Measurements from ENCODE around the gene NCR2. TPM values are rescaled to one million over a fixed set of nuclear protein-coding genes. Genes with fewer than 3 reads are reported as not detected.

NCR2 gene
- total RNA-seq, 1 experiment from 2014 or later, result not detected

DNA sequence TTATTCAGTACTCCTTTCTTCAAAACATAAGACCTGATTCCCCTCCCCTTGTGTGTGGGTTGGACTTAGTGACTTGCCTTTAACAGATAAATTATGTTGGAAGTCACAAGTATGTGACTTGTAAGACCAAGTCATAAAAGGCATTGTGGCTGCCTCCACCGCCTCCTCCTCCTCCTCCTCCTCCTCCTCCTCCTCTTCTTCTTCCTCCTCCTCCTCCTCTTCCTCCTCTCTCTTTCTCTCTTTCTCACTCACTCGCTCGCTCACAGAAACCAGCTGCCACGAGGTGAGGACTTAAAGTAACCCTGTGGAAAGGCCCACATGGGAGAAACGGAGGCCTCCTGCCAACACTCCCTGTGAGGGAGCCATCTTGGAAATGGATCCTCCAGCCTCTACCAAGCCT lies 64.0 kb downstream of the NCR2 start:
- TF ChIP-seq ZNF416 (CRISPR knock-in tag; IDR thresholded peaks at IDR 0.05) (no peak), ELF4 (CRISPR knock-in tag; IDR thresholded peaks at IDR 0.05; ENCODE audit: low read depth) (no peak), OVOL2 (CRISPR knock-in tag; IDR thresholded peaks at IDR 0.05; ENCODE audit: borderline replicate concordance) (no peak), SMAD3 (CRISPR knock-in tag; IDR thresholded peaks at IDR 0.05; ENCODE audit: borderline replicate concordance) (no peak), JAZF1 (CRISPR knock-in tag; IDR thresholded peaks at IDR 0.05) (no peak), MYBL2 (CRISPR knock-in tag; IDR thresholded peaks at IDR 0.05) (no peak)
- TF ChIP-seq, protein P1, sequence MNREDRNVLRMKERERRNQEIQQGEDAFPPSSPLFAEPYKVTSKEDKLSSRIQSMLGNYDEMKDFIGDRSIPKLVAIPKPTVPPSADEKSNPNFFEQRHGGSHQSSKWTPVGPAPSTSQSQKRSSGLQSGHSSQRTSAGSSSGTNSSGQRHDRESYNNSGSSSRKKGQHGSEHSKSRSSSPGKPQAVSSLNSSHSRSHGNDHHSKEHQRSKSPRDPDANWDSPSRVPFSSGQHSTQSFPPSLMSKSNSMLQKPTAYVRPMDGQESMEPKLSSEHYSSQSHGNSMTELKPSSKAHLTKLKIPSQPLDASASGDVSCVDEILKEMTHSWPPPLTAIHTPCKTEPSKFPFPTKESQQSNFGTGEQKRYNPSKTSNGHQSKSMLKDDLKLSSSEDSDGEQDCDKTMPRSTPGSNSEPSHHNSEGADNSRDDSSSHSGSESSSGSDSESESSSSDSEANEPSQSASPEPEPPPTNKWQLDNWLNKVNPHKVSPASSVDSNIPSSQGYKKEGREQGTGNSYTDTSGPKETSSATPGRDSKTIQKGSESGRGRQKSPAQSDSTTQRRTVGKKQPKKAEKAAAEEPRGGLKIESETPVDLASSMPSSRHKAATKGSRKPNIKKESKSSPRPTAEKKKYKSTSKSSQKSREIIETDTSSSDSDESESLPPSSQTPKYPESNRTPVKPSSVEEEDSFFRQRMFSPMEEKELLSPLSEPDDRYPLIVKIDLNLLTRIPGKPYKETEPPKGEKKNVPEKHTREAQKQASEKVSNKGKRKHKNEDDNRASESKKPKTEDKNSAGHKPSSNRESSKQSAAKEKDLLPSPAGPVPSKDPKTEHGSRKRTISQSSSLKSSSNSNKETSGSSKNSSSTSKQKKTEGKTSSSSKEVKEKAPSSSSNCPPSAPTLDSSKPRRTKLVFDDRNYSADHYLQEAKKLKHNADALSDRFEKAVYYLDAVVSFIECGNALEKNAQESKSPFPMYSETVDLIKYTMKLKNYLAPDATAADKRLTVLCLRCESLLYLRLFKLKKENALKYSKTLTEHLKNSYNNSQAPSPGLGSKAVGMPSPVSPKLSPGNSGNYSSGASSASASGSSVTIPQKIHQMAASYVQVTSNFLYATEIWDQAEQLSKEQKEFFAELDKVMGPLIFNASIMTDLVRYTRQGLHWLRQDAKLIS (CRISPR knock-in tag; IDR thresholded peaks at IDR 0.05; ENCODE audit: borderline replicate concordance), result no peak
- TF ChIP-seq, protein P2, sequence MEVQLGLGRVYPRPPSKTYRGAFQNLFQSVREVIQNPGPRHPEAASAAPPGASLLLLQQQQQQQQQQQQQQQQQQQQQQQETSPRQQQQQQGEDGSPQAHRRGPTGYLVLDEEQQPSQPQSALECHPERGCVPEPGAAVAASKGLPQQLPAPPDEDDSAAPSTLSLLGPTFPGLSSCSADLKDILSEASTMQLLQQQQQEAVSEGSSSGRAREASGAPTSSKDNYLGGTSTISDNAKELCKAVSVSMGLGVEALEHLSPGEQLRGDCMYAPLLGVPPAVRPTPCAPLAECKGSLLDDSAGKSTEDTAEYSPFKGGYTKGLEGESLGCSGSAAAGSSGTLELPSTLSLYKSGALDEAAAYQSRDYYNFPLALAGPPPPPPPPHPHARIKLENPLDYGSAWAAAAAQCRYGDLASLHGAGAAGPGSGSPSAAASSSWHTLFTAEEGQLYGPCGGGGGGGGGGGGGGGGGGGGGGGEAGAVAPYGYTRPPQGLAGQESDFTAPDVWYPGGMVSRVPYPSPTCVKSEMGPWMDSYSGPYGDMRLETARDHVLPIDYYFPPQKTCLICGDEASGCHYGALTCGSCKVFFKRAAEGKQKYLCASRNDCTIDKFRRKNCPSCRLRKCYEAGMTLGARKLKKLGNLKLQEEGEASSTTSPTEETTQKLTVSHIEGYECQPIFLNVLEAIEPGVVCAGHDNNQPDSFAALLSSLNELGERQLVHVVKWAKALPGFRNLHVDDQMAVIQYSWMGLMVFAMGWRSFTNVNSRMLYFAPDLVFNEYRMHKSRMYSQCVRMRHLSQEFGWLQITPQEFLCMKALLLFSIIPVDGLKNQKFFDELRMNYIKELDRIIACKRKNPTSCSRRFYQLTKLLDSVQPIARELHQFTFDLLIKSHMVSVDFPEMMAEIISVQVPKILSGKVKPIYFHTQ (CRISPR knock-in tag; IDR thresholded peaks at IDR 0.05), result no peak
- TF ChIP-seq, protein P3, sequence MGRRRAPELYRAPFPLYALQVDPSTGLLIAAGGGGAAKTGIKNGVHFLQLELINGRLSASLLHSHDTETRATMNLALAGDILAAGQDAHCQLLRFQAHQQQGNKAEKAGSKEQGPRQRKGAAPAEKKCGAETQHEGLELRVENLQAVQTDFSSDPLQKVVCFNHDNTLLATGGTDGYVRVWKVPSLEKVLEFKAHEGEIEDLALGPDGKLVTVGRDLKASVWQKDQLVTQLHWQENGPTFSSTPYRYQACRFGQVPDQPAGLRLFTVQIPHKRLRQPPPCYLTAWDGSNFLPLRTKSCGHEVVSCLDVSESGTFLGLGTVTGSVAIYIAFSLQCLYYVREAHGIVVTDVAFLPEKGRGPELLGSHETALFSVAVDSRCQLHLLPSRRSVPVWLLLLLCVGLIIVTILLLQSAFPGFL (CRISPR knock-in tag; IDR thresholded peaks at IDR 0.05; ENCODE audit: borderline replicate concordance), result no peak
- H3K27ac Mint-ChIP-seq, result no peak overlapping the region
- no peak overlapping the region for H3K4me3 Mint-ChIP-seq
- H3K27me3 Mint-ChIP-seq (ENCODE audit: low read depth), result peaks cover 90% of the 10 kb centered on the region
- CTCF ChIA-PET, result no interaction called here
- H3K9me3 Mint-ChIP-seq, result peaks cover 19% of the 10 kb centered on the region
- peaks cover 9% of the 10 kb centered on the region for H3K4me1 Mint-ChIP-seq
- H3K36me3 Mint-ChIP-seq, result peaks cover 5% of the 10 kb centered on the region
- POLR2A ChIA-PET, result no interaction called here
- DNase-seq (ENCODE audit: low spot score) (no peak), ATAC-seq (no peak)

Other genes with a start within 250 kb of the NCR2 start
- gene TREML1, start 181.3 kb upstream of the NCR2 start, total RNA-seq (2021), result 0.27 TPM in 1 of 3 replicates, not detected in the others
- 0.18 TPM in 1 of 3 replicates, not detected in the others for gene TREM2, start 172.5 kb upstream of the NCR2 start, total RNA-seq (2021)
- 0.09 to 0.15 TPM (median 0.09 TPM) in 3 replicates for gene TREML2, start 134.5 kb upstream of the NCR2 start, total RNA-seq (2021)
- not detected in 3 replicates for gene TREML4, start 107.3 kb upstream of the NCR2 start, total RNA-seq (2021)
- gene TREM1, start 48.9 kb upstream of the NCR2 start, total RNA-seq (2021), result not detected in 3 replicates
- 19.5 to 36.6 TPM (median 19.8 TPM) in 3 replicates for gene FOXP4, start 210.8 kb downstream of the NCR2 start, total RNA-seq (2021)

Data from WTC11 (cell line).